GM21423 (cell line): ENCODE data around the gene SMAD5.

Experiments used
- ATAC-seq: cut with Tn5 transposase; IDR thresholded peaks from one replicate; pipeline ENCODE4 v1.9.1; 2021; ENCODE audit warnings: mild to moderate bottlenecking, moderate library complexity; ENCODE audit not compliant: unreplicated experiment

Gene SMAD5

DNA sequence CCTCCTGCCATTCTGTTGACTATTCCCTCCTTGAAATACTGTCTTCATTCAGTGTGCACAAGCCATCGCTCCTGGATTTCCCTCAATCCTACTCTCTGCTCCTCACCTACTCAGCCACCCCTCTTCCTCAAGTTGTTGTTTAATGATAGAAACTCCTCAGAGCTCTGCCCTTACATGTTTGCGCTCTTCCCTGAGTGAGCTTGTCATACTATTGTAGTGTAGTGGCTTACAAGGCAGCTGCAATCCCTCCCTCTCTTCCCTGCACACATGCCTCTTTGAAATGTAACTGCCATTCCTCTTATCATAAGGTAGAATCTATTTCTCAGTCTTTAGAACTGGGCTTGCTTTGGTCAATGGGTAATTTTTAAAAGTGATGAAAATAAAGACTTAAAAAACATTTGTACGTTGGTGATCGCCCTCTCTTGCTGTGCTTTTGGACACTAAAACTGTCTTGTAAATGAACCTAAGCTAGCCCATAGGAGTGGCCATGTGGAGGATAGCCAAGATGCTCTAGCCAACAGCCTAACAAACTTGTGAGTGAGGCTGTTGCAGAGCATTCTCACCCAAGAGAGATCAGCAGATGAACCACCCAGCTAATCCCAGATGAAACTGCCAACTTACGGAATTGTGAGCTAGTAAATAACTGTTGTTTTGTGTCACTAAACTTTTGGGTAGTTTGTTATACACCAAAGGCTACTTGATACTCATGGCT, 18.1 kb upstream of the SMAD5 start:
- no peak for ATAC-seq

DNA sequence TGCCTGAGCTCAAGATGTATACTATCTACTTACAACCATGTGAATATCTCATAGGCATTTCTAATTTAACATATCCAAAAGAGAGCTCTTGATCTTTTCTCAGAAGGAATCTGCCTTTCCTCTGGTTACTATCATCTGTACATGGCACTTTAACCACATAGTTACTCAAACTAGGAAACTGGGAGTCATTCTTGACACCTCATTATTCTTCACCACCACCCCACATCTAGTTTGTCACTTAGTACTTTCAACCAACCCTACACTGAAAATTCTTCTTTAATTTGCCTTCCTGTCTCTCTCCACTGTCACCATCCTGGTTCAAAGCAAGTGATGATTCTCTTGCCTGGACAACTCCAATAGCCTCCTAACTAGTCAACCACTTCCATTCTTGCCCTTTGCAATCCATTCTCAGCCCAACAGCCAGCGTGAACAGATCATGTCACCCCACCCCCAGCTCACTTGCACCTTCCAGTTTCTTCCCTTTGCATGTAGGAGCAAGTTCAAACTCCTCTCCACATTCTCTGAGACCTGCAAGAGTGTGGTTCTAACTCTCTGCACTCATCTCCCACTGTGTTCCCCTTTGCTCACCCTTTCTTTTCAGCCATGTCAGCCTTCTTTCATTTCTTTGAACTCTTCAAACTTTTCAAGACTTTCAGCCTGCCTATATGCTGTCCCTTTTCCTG, 17.3 kb upstream of the SMAD5 start:
- no peak for ATAC-seq

DNA sequence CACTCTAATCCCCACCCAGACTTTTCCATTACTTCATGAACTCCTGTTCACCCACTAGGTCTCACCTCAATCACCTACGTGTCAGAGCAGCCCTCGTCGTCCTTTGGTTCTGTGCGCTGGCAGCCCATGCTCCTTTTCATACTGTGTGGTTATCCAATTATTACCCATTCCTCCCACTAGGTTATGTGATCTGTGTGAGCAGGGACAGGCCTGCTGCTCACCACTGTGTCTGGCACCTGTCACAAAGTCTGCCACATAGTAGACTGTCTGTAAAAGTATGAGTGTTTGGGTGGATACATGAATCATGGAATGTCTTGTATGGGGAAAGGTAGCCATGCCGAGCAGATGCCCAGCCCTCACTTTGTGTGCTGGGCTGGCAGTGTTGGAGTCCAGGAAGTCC, 12.1 kb upstream of the SMAD5 start:
- ATAC-seq: no peak

DNA sequence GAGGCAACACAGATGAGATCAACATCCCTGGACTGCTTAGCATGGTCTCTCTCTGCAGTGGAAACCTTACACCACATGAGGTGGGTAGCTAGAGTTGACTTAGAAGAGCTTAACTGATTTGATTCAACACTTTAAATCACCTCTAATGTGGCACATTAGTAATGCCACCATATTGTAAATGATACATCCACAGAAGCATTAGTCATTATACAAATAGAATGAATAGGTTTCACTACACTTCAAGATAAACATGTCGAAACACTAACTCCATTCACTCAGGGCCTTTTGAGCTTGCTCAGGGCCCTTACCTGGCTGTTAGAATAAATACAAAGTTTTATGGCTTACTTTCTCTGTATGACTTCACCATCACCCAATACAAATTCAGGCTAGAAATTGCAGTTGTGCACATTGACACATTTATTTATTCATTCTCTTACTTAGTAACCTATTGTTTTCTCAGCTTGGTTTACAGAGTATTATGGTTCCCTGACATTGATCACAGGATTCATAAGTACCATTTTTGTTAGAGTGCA, 9.3 kb upstream of the SMAD5 start:
- no peak for ATAC-seq

DNA sequence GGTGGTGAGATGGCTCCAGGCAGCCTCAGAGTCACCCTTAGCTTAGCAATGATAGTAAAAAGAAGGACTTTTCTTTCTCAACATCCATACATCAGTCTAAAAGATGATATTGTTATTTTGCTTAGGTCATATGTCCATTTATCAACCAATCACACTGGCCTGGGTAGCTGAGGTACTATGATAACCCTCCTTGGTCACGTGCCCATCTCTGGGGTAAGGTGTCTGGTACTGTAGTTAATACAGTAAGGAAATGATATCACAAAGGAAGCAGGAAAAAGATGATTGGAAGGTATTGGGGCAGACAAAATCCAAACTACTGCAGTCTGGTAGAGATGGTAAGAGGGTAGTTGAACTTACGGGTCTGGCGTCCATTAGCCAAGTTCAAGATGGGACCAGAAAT, 5.1 kb upstream of the SMAD5 start:
- ATAC-seq: no peak

DNA sequence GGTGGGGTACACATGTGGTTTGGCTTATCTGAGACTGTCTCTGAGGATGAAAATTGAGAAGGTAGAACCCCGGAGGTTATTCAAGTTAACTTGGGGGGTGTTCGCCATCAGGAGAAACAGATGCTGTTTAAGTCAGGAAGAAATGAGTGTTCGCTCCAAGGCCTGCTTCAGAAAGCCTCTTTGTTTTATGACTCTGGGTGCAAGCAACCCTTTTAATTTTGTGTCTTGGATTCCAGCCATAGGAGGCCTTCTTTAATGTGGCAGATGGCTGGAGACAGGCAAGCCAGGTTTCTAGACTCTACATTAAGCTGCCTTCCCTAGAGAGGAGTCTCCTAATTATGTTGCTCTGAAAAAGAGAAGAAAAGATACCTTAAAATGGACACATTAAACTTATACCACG, 4.2 kb upstream of the SMAD5 start:
- no peak for ATAC-seq

DNA sequence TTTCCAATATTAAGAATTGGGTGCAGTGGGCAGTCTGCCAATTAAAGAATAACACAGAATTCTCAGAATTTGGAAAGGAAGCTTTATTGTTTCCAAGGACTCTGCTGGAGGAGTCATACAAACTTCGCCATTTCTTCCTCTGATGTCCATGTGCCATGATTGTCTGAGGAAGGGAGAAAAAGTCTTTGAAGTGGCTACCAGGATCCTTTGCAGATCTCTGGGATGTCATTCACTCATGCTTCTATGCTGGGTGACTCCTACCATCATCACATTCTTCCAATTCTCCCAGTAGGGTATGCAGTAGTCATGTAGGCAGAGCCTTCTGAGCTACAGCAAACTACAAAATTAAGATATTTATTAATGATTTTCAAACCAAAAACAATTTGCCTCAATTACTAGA, 3.2 kb upstream of the SMAD5 start:
- ATAC-seq: no peak

DNA sequence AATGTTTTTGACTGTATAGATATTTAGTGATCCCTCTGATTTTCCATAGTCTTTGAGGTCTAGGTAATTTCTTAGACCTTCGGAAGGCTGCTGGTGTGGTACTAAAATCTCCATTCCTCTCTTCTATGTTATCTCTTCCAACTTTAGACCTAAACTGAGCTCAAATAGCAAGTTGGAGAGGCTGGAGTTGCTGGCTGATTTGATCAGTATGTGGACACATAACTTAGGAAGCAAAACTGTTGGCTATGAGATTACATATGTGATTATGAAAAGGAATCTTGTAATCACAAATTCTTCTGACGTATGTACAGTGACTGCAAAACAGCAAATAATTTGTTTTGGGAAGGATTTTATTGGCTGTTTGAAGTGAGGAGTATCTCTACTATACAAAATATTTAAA, 2.1 kb upstream of the SMAD5 start:
- ATAC-seq: no peak

DNA sequence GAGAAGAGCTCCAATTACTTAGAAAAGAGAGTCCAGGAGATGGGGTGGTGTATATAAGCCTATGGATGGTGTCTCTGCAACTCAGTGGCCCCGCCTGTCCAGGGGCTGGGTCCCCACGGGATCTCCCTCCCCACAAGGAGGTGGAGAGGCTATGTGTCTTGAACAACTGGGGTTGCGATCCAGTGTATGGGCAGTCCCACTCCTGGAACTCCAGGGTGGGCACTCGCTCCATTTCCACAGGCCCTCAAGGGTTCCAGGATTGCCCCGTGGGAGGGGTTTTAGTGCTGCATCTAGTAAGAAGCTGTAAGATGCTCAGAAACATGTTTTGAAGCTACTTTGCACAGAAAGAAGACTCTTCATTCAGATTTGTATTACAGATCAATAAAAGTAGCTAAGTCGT, 558 bp upstream of the SMAD5 start:
- peak; percentile 9 for ATAC-seq

DNA sequence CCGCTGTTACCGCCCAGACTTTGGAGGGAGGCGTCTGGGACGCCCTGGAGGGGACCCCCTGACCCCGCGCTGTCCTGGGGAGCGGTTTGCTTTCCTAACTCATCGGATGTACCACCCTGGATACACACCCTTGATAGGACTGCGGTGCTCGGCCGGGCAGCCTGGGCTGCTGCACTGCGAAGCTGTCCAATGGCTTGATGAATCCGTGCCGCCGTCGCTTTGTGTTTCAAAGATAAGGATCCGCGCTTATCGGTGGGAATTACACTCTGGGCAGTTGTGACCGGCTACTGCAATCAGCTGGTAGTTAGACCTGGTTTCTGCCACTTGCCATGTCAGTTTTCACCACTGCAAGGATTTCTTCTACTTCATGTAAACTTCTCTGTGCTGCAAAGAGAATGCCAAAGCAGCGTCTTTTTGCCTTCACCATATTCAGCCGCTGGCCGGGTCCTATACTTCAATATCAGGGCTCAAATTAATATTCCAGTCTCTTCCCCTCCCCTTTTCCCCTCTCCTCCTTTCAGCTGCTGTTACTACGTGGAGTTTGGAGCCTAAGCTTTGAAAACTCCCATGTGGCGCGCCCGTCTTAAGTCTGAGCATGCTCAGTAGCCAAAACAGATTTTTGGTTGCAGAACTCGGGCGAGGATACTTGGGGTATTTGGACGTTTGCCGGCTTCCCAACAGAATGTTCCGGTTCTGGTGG, 727 bp downstream of the SMAD5 start:
- peak; percentile 25 for ATAC-seq

DNA sequence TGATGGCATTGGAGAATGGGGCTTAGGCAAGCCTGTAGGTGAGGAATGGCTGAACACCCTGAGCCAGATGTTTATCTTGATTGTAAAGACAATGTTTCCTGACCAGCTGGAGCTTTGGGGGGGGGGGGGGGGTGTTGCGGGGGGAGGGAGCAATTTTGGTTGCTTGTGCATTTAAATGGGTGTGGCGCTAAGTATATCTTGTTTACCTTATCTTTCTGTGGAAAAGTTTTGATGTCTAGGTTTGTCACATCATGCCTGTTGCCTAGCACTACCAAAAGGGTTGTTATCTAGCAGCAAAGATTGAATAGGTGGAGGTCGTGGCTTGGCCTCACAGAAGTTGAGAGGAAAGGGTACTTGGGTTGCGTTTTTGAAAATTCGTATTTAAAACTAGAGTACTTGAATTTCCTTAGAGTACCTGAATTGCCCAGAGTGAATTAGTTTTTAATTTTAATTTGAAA, 1.3 kb downstream of the SMAD5 start:
- ATAC-seq: no peak

DNA sequence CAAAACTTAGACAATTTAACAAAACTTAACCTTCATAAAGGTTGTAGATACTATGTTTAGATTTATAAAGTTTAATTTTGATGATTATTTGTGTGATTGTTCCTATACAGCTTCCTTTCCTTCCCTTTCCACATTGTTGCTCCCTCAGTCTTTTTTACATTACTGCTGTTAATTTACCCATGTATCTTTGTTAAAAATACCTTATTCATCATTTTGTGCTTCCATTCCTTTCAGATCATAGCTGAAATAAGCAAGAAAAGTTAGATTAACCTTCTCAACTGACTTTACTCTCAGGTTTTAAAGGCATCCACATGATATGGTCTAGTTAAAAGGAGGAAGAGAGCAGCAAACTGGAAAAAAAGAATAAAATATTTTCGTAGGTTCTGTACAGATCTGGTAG, 2.0 kb downstream of the SMAD5 start:
- ATAC-seq: no peak

DNA sequence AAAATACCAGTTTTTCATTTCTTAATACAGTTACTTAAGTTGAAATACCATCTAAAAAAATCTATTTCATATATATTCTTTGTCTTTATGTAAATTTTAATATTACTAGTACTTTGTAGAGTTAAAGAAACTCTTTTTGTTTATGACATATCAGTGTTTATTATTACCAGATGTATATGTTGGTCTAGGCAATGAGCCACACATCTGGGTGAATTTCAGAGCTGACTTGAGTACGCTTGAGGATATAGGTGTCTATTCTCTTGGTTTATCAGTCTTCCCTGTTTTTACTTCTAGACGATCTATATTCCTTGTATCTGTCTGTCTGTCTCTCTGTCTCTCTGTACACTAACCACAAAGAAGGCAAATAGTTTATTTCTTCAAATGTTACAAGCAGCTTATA, 2.9 kb downstream of the SMAD5 start:
- ATAC-seq: no peak

DNA sequence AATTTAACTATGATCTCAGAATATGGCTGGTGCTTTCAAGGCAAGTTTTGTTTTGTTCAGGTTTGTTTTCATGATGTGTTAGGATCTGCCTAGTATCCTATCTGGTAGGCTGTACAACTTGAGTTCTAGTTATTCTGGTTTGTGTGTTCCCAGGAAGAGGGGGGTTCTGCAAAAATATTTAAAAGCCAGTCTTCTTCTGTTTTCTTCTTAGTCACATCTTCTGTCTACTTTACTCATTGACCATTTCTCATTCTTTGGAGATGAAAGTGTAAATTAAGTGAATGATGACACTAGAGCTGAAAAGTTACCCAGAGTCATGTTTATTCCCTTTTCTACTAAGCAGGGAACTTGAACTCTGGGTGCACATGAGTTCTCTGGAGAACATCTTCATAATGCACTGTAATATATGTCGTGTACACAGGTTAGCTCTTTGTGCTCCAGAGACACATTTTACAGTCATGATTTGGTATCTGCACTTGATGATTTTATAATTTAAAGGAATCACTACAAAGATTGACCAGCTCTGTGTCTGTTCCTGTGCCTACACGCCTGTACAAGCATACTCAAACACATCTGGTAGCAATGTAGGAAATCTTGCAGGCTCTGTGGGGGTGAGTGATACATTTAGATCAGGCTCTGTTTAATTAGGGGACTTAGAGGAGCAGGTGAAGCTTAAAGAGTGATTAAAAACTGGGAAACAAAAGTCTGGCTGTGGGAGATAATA, 5.0 kb downstream of the SMAD5 start:
- no peak for ATAC-seq

DNA sequence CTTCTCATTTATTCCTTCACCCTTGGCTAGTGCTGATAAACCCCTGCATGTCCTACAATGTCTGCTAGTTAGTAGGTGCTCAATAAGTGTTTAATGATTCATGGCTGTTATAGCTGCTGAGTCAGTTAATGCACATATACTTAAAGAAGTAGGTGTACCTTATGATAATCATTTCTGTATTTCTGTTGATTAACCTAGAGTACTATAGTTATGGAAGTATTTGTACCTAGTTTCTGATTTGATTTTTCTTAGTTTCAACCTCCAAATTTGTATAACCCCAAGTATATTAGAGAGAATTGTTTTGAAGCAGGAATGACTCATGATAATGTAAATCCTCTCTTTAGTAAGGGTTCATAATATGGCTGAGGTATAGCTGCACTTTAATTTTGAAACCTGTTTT, 8.9 kb downstream of the SMAD5 start:
- peak; percentile 85 for ATAC-seq

DNA sequence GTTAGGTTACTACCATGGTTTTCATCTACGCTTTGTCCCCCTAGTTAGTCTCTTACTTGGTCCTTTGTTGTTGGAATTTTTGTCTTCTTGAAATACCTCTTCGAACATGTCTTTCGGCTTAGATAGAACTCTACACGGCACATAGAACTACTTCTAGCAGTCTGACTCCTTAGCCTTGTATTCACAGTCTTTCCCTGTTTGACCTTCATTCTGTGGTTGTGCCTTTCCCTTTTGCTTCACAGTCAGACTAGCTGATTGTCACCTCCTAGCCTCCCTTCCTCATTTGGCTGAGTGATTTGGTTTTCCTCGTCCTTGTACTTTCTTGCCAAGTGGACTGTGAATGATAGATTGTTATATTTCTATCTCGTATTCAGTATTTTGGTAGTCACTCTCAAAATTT, 10.7 kb downstream of the SMAD5 start:
- ATAC-seq: no peak

DNA sequence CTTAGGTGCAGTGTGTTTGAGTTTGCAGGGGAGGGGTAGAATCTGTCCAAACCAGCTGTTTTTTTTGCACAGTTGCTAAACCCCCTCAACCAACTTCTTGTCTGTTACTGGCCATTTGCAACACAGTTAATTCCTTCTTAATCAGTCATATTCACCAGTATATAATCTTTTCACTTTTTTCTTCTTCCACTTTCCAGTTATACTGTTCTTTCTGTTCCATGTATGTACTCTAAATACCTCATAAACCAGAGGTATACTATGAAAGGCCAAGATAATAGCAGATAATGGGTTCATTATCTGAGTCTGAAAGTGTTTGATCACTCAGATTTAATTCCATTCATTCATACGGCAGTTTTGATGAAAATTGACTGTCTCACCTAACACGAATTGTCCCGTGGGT, 11.1 kb downstream of the SMAD5 start:
- no peak for ATAC-seq

DNA sequence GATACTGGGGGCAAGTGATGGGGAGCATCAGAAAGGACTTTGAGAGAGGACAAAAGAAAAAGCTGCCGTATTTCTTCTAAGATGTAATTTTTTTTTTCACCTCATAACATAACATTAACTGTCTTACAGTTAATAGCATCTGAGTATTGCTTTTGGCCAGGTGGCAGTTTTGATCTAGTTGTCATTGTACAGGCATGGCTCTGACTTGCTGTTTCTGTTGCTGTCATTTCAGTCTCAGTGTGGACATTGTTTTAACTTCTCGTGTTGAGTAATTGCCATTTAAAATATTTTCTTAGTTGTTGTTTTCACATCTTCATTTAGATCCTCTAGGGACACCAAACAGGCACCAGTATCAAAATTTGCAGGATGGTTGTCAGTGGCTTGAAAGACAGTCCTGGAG, 12.4 kb downstream of the SMAD5 start:
- no peak for ATAC-seq

DNA sequence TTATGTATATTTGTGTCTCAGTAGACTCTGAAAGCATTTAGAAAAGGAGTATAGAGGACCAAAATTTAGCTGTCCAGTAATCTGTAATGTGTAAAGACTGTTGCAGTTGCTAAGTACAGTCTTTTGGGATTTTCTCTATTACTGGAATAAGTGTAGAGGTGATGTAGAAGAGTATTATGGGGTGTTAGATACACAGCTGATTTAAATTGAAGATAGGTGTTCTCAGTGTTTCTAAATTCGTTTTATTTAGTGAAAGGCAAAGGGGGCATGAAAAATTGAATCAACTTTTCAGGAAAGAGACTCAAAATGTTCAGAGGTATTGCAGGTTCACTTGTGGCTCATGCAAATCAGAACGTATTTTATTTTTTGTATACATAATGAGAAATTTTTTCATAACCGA, 13.6 kb downstream of the SMAD5 start:
- no peak for ATAC-seq

DNA sequence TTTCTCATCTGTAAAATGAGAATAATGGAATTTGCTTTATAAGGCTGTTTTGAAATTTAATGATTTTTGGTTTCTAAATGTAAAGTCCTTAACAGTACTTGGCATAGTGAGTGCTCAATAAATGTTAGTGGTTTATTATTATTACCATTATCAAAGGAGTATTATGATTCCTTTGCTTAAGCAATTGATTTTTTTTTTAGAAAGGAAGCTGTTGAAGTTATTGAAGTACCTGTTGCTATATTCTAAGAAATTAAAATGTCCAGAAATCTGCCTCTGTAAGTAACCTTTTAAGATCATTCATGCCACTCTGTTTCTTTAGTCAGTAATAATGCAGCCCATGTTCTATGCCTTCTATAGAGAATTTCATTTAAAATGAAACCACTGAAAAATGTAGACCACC, 15.0 kb downstream of the SMAD5 start:
- ATAC-seq: no peak

DNA sequence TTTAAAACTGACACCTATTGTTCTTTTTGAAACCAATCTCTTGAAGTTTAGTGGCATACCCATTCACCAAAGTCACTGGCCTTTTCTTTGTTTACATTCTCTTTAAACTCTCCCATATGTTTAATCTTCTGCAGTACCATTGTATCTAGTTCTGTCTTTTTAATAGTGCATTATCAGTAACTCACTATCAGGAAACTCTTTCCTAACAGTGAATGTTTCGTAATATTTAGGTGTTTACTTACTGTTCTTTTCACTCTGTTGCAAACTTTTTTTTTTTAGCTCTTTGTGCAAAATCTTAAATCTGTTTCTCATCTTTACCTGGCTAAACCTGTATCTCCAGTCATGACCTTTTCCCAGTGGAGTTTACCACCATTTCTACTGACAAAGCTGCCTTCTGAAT, 17.2 kb downstream of the SMAD5 start:
- ATAC-seq: no peak
